B cell (primary cell): ENCODE data around the gene CNFN. TPM values are rescaled to one million over a fixed set of nuclear protein-coding genes. Genes with fewer than 3 reads are reported as not detected.
"Not testable (repeated sequence)": the region's sequence is repeated elsewhere in the genome, so short reads cannot be mapped to it uniquely, and the experiment has no call there.

Source experiments
- ATAC-seq: fragments of 200-7000 bp; cut with Tn5 transposase; one replicate; pipeline ENCODE4 v1.10.0; 2021; ENCODE audit warnings: low read depth, mild to moderate bottlenecking, moderate number of reproducible peaks, moderate library complexity
- CTCF ChIA-PET: fragments of 350-600 bp; sonication (Branson Sonifier 250); formaldehyde crosslinking; loops from one replicate; lab custom pipeline; 2021; ENCODE audit warnings: antibody characterized with exemption, inconsistent platforms; lab: Charles Lee
- POLR2A ChIA-PET: fragments of 350-600 bp; sonication (Branson Sonifier 250); formaldehyde crosslinking; loops from one replicate; lab custom pipeline; 2021; ENCODE audit warnings: antibody characterized with exemption; lab: Charles Lee
- DNase-seq: peaks from one replicate; pipeline ENCODE4 v3.0.0; 2013
- H2AFZ ChIP-seq: 2 replicates; pipeline ENCODE4 v1.6.1; 2012; ENCODE audit warnings: mild to moderate bottlenecking, low read depth, low read length; ENCODE audit not compliant: insufficient read depth, poor library complexity, severe bottlenecking
- H3K27ac ChIP-seq, 2 donors: 1 replicate in 1 of 2; 2 replicates in 1 of 2; pipeline ENCODE4 v1.5.1; 2012 to 2013; ENCODE audit warnings: low read length in 2 of 2, mild to moderate bottlenecking in 2 of 2, moderate library complexity in 1 of 2
- H3K27me3 ChIP-seq, 4 experiments: fragments of 200-600 bp in 1 of 4; sonication (generic) in 1 of 4; replicated peaks in 1 of 4; 1 replicate in 2 of 4; 2 replicates in 2 of 4; pipeline versions ENCODE4 v1.6.1 to v1.7.0; 2013 to 2016; ENCODE audit warnings: low read length in 3 of 4, mild to moderate bottlenecking in 2 of 4, mixed read lengths in 1 of 4, moderate library complexity in 1 of 4; ENCODE audit not compliant: insufficient read depth in 4 of 4, control insufficient read depth in 3 of 4; ENCODE audit errors: control extremely low read depth in 1 of 4
- H3K36me3 ChIP-seq, 2 experiments: replicated peaks in 1 of 2; 1 replicate in 1 of 2; 2 replicates in 1 of 2; pipeline versions ENCODE4 v1.6.1 to v1.7.1; 2013; ENCODE audit warnings: low read length in 1 of 2; ENCODE audit not compliant: insufficient read depth in 2 of 2, control insufficient read depth in 1 of 2; ENCODE audit errors: control extremely low read depth in 1 of 2, extremely low read depth in 1 of 2
- H3K4me1 ChIP-seq, 2 donors: fragments of 200-600 bp in 1 of 2; sonication (generic) in 1 of 2; 1 replicate in 1 of 2; 2 replicates in 1 of 2; pipeline versions ENCODE4 v1.5.1 to v1.6.1; 2013 to 2017; ENCODE audit warnings: low read length in 2 of 2; ENCODE audit not compliant: control insufficient read depth in 2 of 2, insufficient read depth in 2 of 2
- H3K4me2 ChIP-seq: replicated peaks from 2 replicates; pipeline ENCODE3; 2012; ENCODE audit warnings: mild to moderate bottlenecking, low read depth, low read length; ENCODE audit not compliant: poor library complexity, severe bottlenecking
- H3K4me3 ChIP-seq, 5 experiments: fragments of 200-600 bp in 1 of 5; sonication (generic) in 1 of 5; 1 replicate in 3 of 5; 2 replicates in 2 of 5; pipeline versions ENCODE4 v1.5.1 to v1.7.0; 2011 to 2016; ENCODE audit warnings: low read length in 4 of 5, mild to moderate bottlenecking in 4 of 5, low read depth in 2 of 5, control low read depth in 1 of 5, moderate library complexity in 1 of 5; ENCODE audit not compliant: insufficient read depth in 1 of 5; ENCODE audit errors: control extremely low read depth in 1 of 5, extremely low read depth in 1 of 5
- H3K79me2 ChIP-seq: fragments of 200-600 bp; sonication (generic); one replicate; pipeline ENCODE4 v1.6.0; 2016; ENCODE audit warnings: low read length; ENCODE audit not compliant: control insufficient read depth, insufficient read depth
- H3K9ac ChIP-seq: fragments of 200-600 bp; sonication (generic); 2 replicates; pipeline ENCODE4 v1.6.1; 2017; ENCODE audit warnings: mild to moderate bottlenecking, low read length, moderate library complexity
- H3K9me3 ChIP-seq, 3 donors: one replicate each; pipeline versions ENCODE4 v1.6.1 to v1.7.1; 2013; ENCODE audit warnings: low read length in 2 of 3; ENCODE audit not compliant: control insufficient read depth in 2 of 3, insufficient read depth in 1 of 3; ENCODE audit errors: control extremely low read depth in 1 of 3
- H4K20me1 ChIP-seq: 2 replicates; pipeline ENCODE4 v1.6.0; 2012; ENCODE audit warnings: mild to moderate bottlenecking, low read length; ENCODE audit not compliant: insufficient read depth, control insufficient read depth, poor library complexity, severe bottlenecking
- H3K27ac Mint-ChIP-seq: one replicate; pipeline ENCODE4 v1.8.0; 2021; ENCODE audit warnings: mixed read lengths
- H3K27me3 Mint-ChIP-seq: one replicate; pipeline ENCODE4 v1.8.0; 2021; ENCODE audit warnings: mixed read lengths
- H3K4me1 Mint-ChIP-seq: one replicate; pipeline ENCODE4 v1.8.0; 2021; ENCODE audit warnings: mixed read lengths
- H3K4me3 Mint-ChIP-seq: one replicate; pipeline ENCODE4 v1.8.0; 2021; ENCODE audit warnings: mixed read lengths
- H3K9me3 Mint-ChIP-seq: one replicate; pipeline ENCODE4 v1.8.0; 2022; ENCODE audit warnings: mixed read lengths; ENCODE audit not compliant: insufficient read depth
- EZH2 ChIP-seq: IDR thresholded peaks from 2 replicates; pipeline ENCODE4 v1.6.1; 2012; ENCODE audit warnings: borderline replicate concordance, low read depth, mild to moderate bottlenecking, moderate library complexity, low read length; ENCODE audit not compliant: insufficient read depth, poor library complexity, severe bottlenecking
- WGBS: methylation state at CpG from one replicate; pipeline ENCODE4 v1.1.5; 2013; ENCODE audit warnings: missing lambda C conversion rate; ENCODE audit not compliant: insufficient coverage; 5-methylcytosine and 5-hydroxymethylcytosine counted together
- intact Hi-C: fragments of 100-400 bp; cut with micrococcal nuclease; formaldehyde crosslinking; loops from one replicate; pipeline ENCODE4 v1.10.0; 2022
- polyA plus RNA-seq: library from polyadenylated mRNA; depleted of rRNA; stranded (reverse); fragments of >200 nt; gene quantifications from 2 replicates; pipeline ENCODE4 v1.2.3, GENCODE V29; 2012
- total RNA-seq, 2 donors: library from RNA; stranded (reverse); fragments of 120-200 nt in 1 of 2; gene quantifications; 1 replicate in 1 of 2; 2 replicates in 1 of 2; pipeline versions ENCODE4 v1.2.3 to v1.2.4, GENCODE V29; 2013 to 2022
- TF ChIP-seq, protein P1 (sequence below): fragments of 200-600 bp; IDR thresholded peaks from one replicate; pipeline ENCODE4 v1.8.0; 2022; ENCODE audit warnings: antibody characterized with exemption, mild to moderate bottlenecking

CNFN gene
- total and polyA plus RNA-seq, 2 donors (not counting 1 experiment from before 2014, with no cell fraction given), result 4.1 to 23.2 TPM

GRCh38 chr19:42343344-42344110 lies 46.6 kb downstream of the CNFN start:
- ATAC-seq (no peak), DNase-seq (no peak)
- Histone ChIP-seq H3K4me3 (no peak overlapping the region), H3K27me3 (no peaks in the 10 kb centered on the region), H3K9ac (no peak overlapping the region), H3K9me3 (no peaks in the 10 kb centered on the region), H3K4me2 (no peak overlapping the region), H4K20me1 (no peaks in the 10 kb centered on the region), H3K79me2 (no peaks in the 10 kb centered on the region), H3K36me3 (peaks cover 0 to 20% of the 10 kb centered on the region in 2 experiments), H2AFZ (no peak overlapping the region), H3K27ac (no peak overlapping the region), H3K4me1 (no peaks in the 10 kb centered on the region)
- Mint-ChIP-seq H3K27me3 (no peaks in the 10 kb centered on the region), H3K4me3 (no peak overlapping the region), H3K9me3 (no peaks in the 10 kb centered on the region), H3K27ac (no peak overlapping the region), H3K4me1 (peaks cover 3% of the 10 kb centered on the region)
- ChIA-PET CTCF (no interaction called here), POLR2A (no interaction called here)
- TF ChIP-seq EZH2, result no peak
- TF ChIP-seq, protein P1, sequence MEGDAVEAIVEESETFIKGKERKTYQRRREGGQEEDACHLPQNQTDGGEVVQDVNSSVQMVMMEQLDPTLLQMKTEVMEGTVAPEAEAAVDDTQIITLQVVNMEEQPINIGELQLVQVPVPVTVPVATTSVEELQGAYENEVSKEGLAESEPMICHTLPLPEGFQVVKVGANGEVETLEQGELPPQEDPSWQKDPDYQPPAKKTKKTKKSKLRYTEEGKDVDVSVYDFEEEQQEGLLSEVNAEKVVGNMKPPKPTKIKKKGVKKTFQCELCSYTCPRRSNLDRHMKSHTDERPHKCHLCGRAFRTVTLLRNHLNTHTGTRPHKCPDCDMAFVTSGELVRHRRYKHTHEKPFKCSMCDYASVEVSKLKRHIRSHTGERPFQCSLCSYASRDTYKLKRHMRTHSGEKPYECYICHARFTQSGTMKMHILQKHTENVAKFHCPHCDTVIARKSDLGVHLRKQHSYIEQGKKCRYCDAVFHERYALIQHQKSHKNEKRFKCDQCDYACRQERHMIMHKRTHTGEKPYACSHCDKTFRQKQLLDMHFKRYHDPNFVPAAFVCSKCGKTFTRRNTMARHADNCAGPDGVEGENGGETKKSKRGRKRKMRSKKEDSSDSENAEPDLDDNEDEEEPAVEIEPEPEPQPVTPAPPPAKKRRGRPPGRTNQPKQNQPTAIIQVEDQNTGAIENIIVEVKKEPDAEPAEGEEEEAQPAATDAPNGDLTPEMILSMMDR, result no peak
- 95% methylated on average over 17 of the region's 17 CpGs for WGBS
- intact Hi-C loops, result no loop called here

- H3K4me2 ChIP-seq, CTCF ChIA-PET, H4K20me1 ChIP-seq, DNase-seq, H3K27me3 Mint-ChIP-seq, H3K27ac Mint-ChIP-seq, H3K9me3 Mint-ChIP-seq, POLR2A ChIA-PET, H3K4me1 ChIP-seq, H3K4me1 Mint-ChIP-seq, H2AFZ ChIP-seq, H3K27ac ChIP-seq, H3K4me3 ChIP-seq, H3K9ac ChIP-seq, intact Hi-C loops, H3K79me2 ChIP-seq, ATAC-seq, H3K27me3 ChIP-seq, H3K9me3 ChIP-seq, H3K4me3 Mint-ChIP-seq: not testable (repeated sequence)
- H3K36me3 ChIP-seq, result peaks cover 0 to 24% of the 10 kb centered on the region in 2 experiments
- 100% methylated on average over 1 of the region's 4 CpGs for WGBS
Measured at GRCh38 chr19:42339922-42340321, 50.2 kb downstream of the CNFN start.

DNA sequence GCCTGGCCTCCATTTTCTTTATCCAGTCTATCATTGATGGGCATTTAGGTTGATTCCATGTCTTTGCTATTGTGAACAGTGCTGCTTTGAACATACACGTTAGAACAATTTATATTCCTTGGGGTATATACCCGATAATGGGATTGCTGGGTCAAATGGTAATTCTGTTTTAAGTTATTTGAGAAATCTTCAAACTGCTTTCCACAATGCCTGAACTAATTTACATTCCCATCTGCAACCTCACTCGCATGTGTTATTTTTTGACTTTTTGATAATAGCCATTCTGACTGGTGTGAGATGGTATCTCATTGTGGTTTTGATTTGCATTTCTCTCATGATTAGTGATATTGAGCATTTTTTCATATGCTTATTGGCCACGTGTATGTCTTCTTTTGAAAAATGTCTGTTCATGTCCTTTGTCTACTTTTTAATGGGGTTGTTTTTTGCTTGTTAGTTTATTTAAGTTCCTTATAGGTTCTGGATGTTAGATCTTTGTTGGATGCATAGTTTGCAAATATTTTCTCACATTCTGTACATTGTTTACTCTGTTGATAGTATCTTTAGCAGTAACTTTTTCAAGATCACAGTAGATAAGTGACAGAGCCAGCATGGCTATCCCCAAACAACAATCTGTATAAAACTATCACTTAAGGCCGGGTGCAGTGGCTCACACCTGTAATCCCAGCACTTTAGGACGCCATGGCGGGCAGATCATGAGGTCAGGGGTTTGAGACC lies 50.8 kb downstream of the CNFN start:
- DNase-seq, H4K20me1 ChIP-seq, H3K4me1 ChIP-seq, H3K4me3 ChIP-seq, H3K27me3 Mint-ChIP-seq, ATAC-seq, H3K79me2 ChIP-seq, H3K4me3 Mint-ChIP-seq, H3K9ac ChIP-seq, H3K4me2 ChIP-seq, H3K4me1 Mint-ChIP-seq, CTCF ChIA-PET, H3K9me3 Mint-ChIP-seq, H3K27ac ChIP-seq, H3K9me3 ChIP-seq, H3K27ac Mint-ChIP-seq, H2AFZ ChIP-seq, intact Hi-C loops, POLR2A ChIA-PET, H3K27me3 ChIP-seq: not testable (repeated sequence)
- 96% methylated on average over 3 of the region's 7 CpGs for WGBS
- peaks cover 0 to 25% of the 10 kb centered on the region in 2 experiments for H3K36me3 ChIP-seq
